SK-MEL-5 (cell line): ENCODE measurements around the gene TGIF2LX. TPM values are rescaled to one million over a fixed set of nuclear protein-coding genes. Genes with fewer than 3 reads are reported as not detected.
"Not testable (repeated sequence)": the region's sequence is repeated elsewhere in the genome, so short reads cannot be mapped to it uniquely, and the experiment has no call there.

Source experiments
- DNase-seq: peaks from one replicate; pipeline ENCODE4 v3.0.0-alpha.2; 2016; ENCODE audit warnings: low read depth, low spot score
- in situ Hi-C: cut with HindIII; loops from 2 replicates; pipeline ENCODE4 v1.10.0; 2016; ENCODE audit warnings: low sequenced_read_pairs, high pct_unique_total_duplicates, low pct_unique_long_range_greater_than_20kb
- polyA plus RNA-seq, 2 experiments: library from polyadenylated mRNA; depleted of rRNA; stranded (reverse); fragments of >200 nt; gene quantifications; 2 replicates each; pipeline ENCODE4 v1.2.3, GENCODE V29; 2015
- total RNA-seq: library from RNA; depleted of rRNA; stranded (reverse); fragments of >200 nt; shearing (Covaris generic); gene quantifications from 2 replicates; pipeline ENCODE4 v1.2.3, GENCODE V29; 2014; rRNA removed

Gene TGIF2LX
- total RNA-seq: not detected in 2 replicates
- polyA plus RNA-seq (2015; cell fraction: cytosol; rRNA removed): 0.11 TPM in 1 of 2 replicates, not detected in the other
- not detected in 2 replicates for polyA plus RNA-seq (2015; cell fraction: nucleus; rRNA removed)

GRCh38 chrX:89921665-89922064, at the start of gene TGIF2LX:
Gene TGIF2LX (plus strand): TSS chrX:89921908. CDS start chrX:89922086, 178 bp downstream.
- in situ Hi-C loops, DNase-seq: not testable (repeated sequence)

GRCh38 chrX:89922338-89922934, 728 bp downstream of the TGIF2LX start:
- in situ Hi-C loops: not testable (repeated sequence)

GRCh38 chrX:89943077-89943476, 21.4 kb downstream of the TGIF2LX start:
- in situ Hi-C loops, DNase-seq: not testable (repeated sequence)

More at GRCh38 chrX:89922338-89922934, 728 bp downstream of the TGIF2LX start:
- DNase-seq: not testable (repeated sequence)

GRCh38 chrX:89965588-89965987, 43.9 kb downstream of the TGIF2LX start:
- in situ Hi-C loops, DNase-seq: not testable (repeated sequence)
